ENCODE measurements around the gene ZFP30. TPM values are rescaled to one million over a fixed set of nuclear protein-coding genes. Genes with fewer than 3 reads are reported as not detected.
"Not testable (repeated sequence)": the region's sequence is repeated elsewhere in the genome, so short reads cannot be mapped to it uniquely, and the experiment has no call there.

ZFP30 gene
- 12.4 and 21.8 TPM in 2 replicates for total RNA-seq (2014; rRNA removed; shearing (Covaris generic))

DNA sequence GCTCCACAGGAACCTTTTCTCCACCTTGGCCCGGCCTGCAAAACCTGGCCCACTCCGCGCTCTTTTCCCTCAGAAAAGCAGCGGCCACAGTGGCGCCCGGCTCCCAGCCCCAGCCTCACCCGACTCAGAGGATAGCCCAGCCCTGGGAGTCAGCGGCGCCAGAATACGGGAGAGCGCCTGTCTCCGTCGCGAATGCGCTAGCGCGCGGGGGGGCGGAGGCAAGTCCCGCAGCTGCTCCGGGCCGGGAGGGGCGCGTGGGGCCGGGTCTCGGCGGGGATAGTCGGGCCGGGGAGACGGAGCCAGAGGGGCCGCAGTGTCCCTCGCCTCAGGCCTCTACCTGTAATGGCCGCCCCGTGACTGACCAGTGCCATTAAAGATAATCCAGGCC is at the start of gene ZFP30:
TSS of gene ZFP30 (minus strand) at position 165 of the 388 bp plus-strand sequence. CDS start 7,643 bp downstream, outside the sequence.
- DNase-seq (ENCODE audit: low read depth), result peak; percentile 91

DNA sequence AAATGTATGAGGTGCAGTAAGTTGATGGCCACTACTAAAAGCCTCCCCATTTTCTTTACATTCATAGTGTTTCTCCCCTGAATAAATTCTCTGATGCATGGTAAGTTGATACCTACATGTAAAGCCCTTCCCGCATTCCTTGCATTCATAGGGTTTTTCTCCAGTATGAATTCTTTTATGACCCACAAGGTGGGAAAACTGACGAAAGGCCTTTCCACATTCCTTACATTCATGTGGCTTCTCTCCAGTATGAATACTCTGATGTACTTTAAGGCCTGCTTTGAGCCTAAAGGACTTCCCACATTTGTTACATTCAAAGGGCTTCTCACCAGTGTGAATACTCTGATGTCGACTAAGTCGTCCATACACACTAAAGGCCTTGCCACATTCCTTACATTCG is 43.8 kb upstream of the ZFP30 start:
- no peak for DNase-seq (ENCODE audit: low read depth)

GRCh38 chr19:37698216-37698615 is 43.0 kb upstream of the ZFP30 start:
- DNase-seq (ENCODE audit: low read depth), result no peak

DNA sequence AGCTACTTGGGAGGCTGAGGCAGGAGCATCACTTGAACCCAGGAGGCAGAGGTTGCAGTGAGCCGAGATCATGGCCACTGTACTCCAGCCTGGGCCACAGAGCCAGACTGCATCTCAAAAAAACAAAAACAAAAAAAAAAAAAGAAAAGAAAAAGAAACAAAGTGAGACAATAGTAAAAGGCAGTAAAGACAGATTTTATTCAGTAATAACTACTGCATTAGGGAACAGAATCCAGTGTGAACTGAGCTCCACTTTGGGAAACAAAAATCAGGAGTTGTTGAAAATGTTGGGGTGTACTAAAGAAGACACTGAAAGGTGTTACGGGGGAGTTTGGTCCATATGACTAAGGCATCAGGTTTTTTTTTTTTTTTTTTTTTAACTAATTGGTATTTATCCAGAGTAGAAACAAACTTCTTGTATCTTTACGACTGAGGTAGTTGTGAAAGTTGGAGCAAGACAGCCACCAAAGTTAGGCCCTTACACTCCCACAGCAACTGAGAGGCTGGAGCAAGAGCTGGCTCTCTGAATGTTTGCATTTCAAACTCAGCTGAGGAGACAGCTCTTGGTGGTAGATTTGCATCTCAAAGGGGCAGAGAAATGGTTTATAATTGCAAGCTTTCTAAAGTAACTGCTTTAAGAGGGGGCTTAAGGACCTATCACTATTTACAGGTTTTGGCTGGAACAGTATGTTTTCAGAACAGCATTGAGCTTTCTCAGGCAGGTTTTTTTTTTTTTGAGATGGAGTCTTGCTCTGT is 40.1 kb upstream of the ZFP30 start:
- no peak for DNase-seq (ENCODE audit: low read depth)

- DNase-seq (ENCODE audit: low read depth), result peak; percentile 42
Observed at GRCh38 chr19:37692956-37693620, 37.8 kb upstream of the ZFP30 start.

DNA sequence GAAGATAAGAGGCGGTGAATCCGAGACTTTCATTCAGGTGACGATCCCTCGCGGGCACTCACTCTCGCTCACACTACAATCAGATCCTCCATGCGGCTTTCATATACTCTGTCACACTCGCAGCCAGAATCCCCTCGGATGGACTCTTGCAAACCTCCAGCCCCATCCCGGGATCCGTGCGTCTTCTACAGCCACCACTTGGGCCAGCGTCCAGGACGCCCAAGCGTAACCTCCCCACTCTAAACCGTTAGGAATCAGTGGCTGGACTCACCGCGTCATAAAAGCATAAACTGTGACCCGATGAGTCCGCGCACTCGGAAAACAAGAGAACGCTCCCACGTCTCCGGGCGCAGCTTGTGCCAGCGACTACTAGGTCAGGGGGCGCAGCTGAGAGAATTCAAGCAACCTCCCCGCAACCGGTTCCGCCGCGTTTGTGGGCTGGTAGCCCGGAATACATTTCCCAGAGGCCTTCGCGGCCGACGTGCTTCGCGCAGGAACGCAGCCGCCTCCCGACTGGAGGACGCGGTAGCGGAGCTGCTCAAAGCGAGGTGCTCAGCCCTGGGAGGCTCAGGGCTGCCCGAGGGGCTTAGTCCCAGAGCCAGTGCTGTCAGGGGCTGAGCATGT is 36.7 kb upstream of the ZFP30 start:
- DNase-seq (ENCODE audit: low read depth), result peak; percentile 92

DNA sequence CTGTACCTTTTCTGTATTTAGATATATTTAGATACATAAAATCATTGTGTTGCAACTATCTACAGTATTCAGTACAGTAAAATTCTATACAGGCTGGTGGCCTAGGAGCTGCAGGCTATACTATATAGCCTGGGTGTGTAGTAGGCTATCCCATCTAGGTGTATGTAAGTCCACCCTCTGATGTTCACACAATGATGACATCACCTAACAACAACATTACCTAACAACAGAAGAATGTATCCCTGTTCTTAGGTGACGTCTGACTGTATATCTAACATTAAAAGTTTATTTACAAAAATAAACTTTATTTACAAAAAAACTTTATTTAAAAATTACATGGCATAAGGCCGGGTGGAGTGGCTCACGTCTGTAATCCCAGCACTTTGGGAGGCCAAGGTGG is 28.3 kb upstream of the ZFP30 start:
- DNase-seq (ENCODE audit: low read depth), result no peak

GRCh38 chr19:37669450-37669914 is 14.2 kb upstream of the ZFP30 start:
- peak; percentile 12 for DNase-seq (ENCODE audit: low read depth)

- not testable (repeated sequence) for DNase-seq (ENCODE audit: low read depth)
Observed at GRCh38 chr19:37657157-37657556, 1.9 kb upstream of the ZFP30 start.

- DNase-seq (ENCODE audit: low read depth), result peak; percentile 84
Observed at GRCh38 chr19:37655689-37656371, 565 bp upstream of the ZFP30 start.

- DNase-seq (ENCODE audit: low read depth), result peak; percentile 48
Observed at GRCh38 chr19:37654629-37655300, 500 bp downstream of the ZFP30 start.

DNA sequence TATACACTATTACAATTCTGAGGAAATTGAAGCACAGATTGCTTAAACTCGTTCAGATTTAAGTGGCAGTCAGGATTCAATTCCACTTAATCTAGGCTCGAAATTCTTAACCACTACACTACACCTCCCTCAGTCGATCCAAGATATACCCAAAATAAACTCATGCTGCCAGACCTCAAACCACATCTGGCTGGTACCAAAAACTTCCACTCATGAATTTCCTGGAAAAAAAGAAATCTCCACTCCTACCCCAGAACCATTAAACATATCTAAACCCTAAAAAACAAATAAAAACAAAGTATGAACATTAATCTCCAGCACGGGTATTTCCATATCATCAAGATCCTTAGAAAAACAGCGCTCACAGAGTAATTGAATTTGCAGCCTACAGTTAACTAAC is 1.1 kb downstream of the ZFP30 start:
- peak; percentile 32 for DNase-seq (ENCODE audit: low read depth)

DNA sequence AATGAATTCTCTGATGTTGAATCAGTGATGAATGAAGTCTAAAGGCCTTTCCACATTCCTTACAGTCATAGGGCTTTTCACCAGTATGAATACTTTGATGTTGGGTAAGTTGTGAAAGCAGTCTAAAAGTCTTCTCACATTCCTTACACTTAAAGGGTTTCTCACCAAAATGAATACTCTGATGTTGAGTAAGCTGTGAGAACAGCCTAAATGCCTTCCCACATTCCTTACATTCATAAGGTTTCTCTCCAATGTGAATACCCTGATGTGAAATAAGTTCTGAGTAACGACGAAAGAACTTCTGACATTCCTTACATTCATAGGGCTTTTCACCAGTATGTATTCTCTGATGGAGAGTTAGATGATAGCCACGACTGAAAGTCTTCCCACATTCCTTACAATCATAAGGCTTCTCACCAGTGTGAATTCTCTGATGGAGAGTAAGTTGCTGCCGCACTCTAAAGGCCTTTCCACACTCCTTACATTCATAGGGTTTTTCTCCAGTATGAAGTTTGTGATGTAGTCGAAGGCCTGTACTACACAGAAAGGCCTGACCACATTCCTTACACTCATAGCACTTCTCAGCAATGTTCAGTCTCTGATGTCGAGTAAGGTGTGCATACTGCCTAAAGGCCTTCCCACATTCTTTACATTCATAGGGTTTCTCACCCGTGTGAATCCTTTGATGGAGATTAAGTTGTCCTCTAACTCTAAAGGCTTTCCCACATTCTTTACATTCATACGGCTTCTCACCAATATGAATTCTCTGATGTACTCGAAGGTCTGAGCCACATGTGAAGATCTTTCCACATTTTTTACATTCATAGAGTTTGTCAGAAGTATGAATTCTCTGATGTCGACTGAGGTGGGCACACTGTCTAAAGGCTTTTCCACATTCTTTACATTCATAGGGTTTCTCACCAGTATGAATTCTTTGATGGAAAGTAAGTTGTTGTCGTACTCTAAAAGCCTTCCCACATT is 19.9 kb downstream of the ZFP30 start:
- DNase-seq (ENCODE audit: low read depth), result peak; percentile 3

GRCh38 chr19:37594982-37595382 is 60.3 kb downstream of the ZFP30 start:
- peak; percentile 62 for DNase-seq (ENCODE audit: low read depth)

GRCh38 chr19:37594304-37594981 is 60.8 kb downstream of the ZFP30 start, which contains the start of the genes ZNF540 and ZNF571:
Gene ZNF540, plus strand, starts transcription at chr19:37594876. Its CDS starts 3,572 bp downstream, at chr19:37598448.
Gene ZNF571, minus strand, starts transcription at chr19:37594792. Its CDS starts 8,116 bp downstream, at chr19:37586676.
- DNase-seq (ENCODE audit: low read depth), result peak; percentile 88

- no peak for DNase-seq (ENCODE audit: low read depth)
Observed at GRCh38 chr19:37593996-37594303, 61.3 kb downstream of the ZFP30 start.

DNA sequence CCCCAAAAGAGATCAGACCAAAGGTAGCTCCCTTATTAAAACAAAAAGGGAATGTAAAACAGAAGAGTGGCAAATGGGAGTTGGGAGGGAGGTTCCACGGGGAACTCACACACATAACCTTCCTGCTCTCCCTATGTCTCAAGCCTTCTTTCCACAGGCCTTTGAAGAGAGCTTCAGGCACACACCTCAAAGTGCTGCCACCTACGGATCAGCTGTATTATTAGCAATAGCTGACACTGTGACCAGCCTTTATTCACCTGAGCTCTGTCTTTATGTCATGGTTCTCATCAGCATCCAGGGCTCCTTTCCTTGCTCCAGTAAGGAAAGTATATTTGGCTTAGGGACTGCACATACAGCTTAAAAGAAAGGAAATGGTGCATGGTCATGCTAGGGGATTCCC is 71.9 kb downstream of the ZFP30 start:
- DNase-seq (ENCODE audit: low read depth), result no peak

DNA sequence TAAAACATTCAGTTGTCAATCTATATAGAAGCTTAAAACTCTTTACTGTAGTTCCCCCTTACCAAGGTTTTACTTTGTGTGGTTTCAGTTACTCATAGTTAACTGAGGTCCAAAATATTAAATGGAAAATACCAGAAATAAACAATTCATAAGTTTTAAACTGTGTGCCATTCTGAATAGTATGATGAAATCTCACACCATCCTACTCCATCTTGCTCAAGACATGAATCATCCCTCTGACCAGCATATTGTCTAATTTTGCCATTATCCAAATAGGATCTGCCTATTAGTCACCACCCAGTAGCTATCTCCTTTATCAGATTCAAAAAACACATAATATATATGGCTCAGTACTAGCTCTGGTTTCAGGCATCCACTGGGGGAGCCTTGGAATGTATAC is 83.1 kb downstream of the ZFP30 start:
- peak; percentile 25 for DNase-seq (ENCODE audit: low read depth)

DNA sequence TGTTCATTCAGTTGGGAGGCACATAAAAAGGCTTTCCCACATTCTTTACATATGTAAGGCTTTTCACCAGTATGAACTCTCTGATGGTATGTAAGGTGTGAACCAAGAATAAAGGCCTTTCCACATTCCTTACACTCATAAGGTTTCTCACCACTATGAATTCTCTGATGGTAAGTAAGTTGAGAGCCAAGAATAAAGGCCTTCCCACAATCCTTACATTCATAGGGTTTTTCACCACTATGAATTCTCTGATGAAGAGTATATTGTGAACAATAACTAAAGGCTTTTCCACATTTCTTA is 89.9 kb downstream of the ZFP30 start:
- DNase-seq (ENCODE audit: low read depth), result no peak
